K562 treated with DMSO at 1 percent for 48 hours (cell line): Measurements from ENCODE around the gene RNF148. TPM values are rescaled to one million over a fixed set of nuclear protein-coding genes. Genes with fewer than 3 reads are reported as not detected.

ENCODE experiments used
- total RNA-seq: library from RNA; unstranded; fragments of 300-600 nt; gene quantifications from 2 replicates; pipeline ENCODE4 v1.2.3, GENCODE V29; 2022; ENCODE audit warnings: low replicate concordance; ENCODE audit errors: extremely low read depth

RNF148 gene, protein sequence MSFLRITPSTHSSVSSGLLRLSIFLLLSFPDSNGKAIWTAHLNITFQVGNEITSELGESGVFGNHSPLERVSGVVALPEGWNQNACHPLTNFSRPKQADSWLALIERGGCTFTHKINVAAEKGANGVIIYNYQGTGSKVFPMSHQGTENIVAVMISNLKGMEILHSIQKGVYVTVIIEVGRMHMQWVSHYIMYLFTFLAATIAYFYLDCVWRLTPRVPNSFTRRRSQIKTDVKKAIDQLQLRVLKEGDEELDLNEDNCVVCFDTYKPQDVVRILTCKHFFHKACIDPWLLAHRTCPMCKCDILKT
- total RNA-seq: not detected in 2 replicates

GRCh38 chr7:122702872-122703510 is at the start of gene RNF148:
Gene RNF148, minus strand, starts transcription at chr7:122702922. Its CDS starts 172 bp downstream, at chr7:122702750.

GRCh38 chr7:122699017-122699416 is 3.7 kb downstream of the RNF148 start, which contains the start of gene RNF133:
Gene RNF133, minus strand, starts transcription at chr7:122699117. Its CDS starts 199 bp downstream, at chr7:122698918.

Other genes with a start within 250 kb of the RNF148 start
- not detected in 2 replicates for gene RNF133, start 3.8 kb downstream of the RNF148 start, total RNA-seq
- not detected in 2 replicates for gene CADPS2, start 183.5 kb upstream of the RNF148 start, total RNA-seq